ENCODE measurements around the gene RAB15. TPM values are rescaled to one million over a fixed set of nuclear protein-coding genes. Genes with fewer than 3 reads are reported as not detected.

The RAB15 gene
- total RNA-seq, 1 experiment from 2014 or later: 3.3 TPM

- ATAC-seq (0 out of 2 replicates have a peak, but pooled peaks have one; percentile 21), DNase-seq (ENCODE audit: low read depth, low spot score) (peak; percentile 39)
- intact Hi-C loops (cut with micrococcal nuclease): loop anchor here (5.0 kb wide), 2 partner anchors 109 to 239 kb away; no protein-coding TSS in a partner anchor
These were observed 61.2 kb downstream of the RAB15 start for GRCh38 chr14:64910847-64911495.

More at GRCh38 chr14:64910847-64911495, 61.2 kb downstream of the RAB15 start:
- Histone ChIP-seq H3K27me3 (ENCODE audit: insufficient read depth, low read length) (no peaks in the 10 kb centered on the region), H4K20me1 (ENCODE audit: insufficient read depth) (no peaks in the 10 kb centered on the region), H3K9me2 (ENCODE audit: insufficient read depth) (no peaks in the 10 kb centered on the region), H2AFZ (ENCODE audit: low read depth, low read length, poor library complexity, severe bottlenecking) (peak overlapping the region; percentile 91), H3K4me2 (ENCODE audit: low read length) (peak overlapping the region; percentile 29; the same call in 1 of the 2 replicates), H3K9me3 (ENCODE audit: control insufficient read depth in 1 of 2, insufficient read depth in 1 of 2, low read depth in 1 of 2, low read length in 2 of 2) (no peaks in the 10 kb centered on the region), H3K36me3 (ENCODE audit: control insufficient read depth in 1 of 2, insufficient read depth in 2 of 2, low read length in 2 of 2) (no peaks in the 10 kb centered on the region), H3K27ac (ENCODE audit: low read depth, low read length) (no peak overlapping the region), H3K4me3 (replicated peaks in 1 of 2; ENCODE audit: low read depth in 1 of 2, low read length in 2 of 2) (no peak overlapping the region), H3K4me1 (ENCODE audit: control insufficient read depth in 1 of 2, insufficient read depth in 2 of 2, low read length in 2 of 2) (peaks cover 8 to 16% of the 10 kb centered on the region in 2 experiments; a peak in 3 of 4 replicates), H3K79me2 (ENCODE audit: insufficient read depth, low read length) (peaks cover 17% of the 10 kb centered on the region), H3K9ac (ENCODE audit: low read length) (no peak overlapping the region)
- RAD21 ChIA-PET (ENCODE audit: low non-redundant PET in 1 of 2, low total read pairs in 2 of 2, uncharacterized antibody in 2 of 2, unreplicated experiment in 2 of 2): interaction anchor here in 1 of 2 experiments (1.2 to 1.6 kb wide), 2 partner anchors 19 to 87 kb away, joined by 3 to 6 read pairs; no protein-coding TSS in a partner anchor
- no TSS peak for BruUV-seq (replicated peaks)
- CTCF ChIA-PET: interaction anchor here (0.8 to 2.7 kb wide), 23 partner anchors 10 to 607 kb away, joined by 3 to 23 read pairs (median 5); partner anchors contain the start of genes FNTB and SPTB
- POLR2A ChIA-PET: interaction anchor here (1.0 kb wide), 1 partner anchor 87 kb away, joined by 3 read pairs; no protein-coding TSS in a partner anchor
- TF ChIP-seq CTCF (IDR thresholded peaks at IDR 0.05 in 2 of 3, conservative IDR thresholded peaks at IDR 0.05 in 1 of 3; ENCODE audit: borderline replicate concordance in 1 of 3, insufficient read depth in 1 of 3, low read depth in 2 of 3, low read length in 2 of 3) (peak; percentile 63 to 81 (median 65)), RAD21 (IDR thresholded peaks at IDR 0.05; ENCODE audit: low read depth) (peak; percentile 65), POLR2A (IDR thresholded peaks at IDR 0.05; ENCODE audit: borderline replicate concordance, extremely low read depth, insufficient read depth, insufficient read length) (no peak)
